Measurements from ENCODE around the gene ATF1.
A peak's percentile ranks its signal among the peaks of the same experiment; 100 is the strongest.

The ATF1 gene

GRCh38 chr12:50723865-50724264 is 40.0 kb upstream of the ATF1 start:
- peak overlapping the region; percentile 1 for H3K27ac ChIP-seq
- H3K4me2 ChIP-seq (ENCODE audit: low read length): no peak overlapping the region
- no peaks in the 10 kb centered on the region for H3K79me2 ChIP-seq
- no peak overlapping the region for H3K4me3 ChIP-seq (ENCODE audit: low read depth, low read length)
- H3K9me3 ChIP-seq (ENCODE audit: control insufficient read depth, low read length): no peaks in the 10 kb centered on the region
- no peaks in the 10 kb centered on the region for H3K27me3 ChIP-seq (ENCODE audit: control insufficient read depth, insufficient read depth, low read length)
- TF ChIP-seq CTCF (IDR thresholded peaks at IDR 0.05): no peak
- H3K4me1 ChIP-seq: peaks cover 14% of the 10 kb centered on the region
- no peaks in the 10 kb centered on the region for H3K36me3 ChIP-seq (ENCODE audit: control insufficient read depth, insufficient read depth, low read length)
- no peak overlapping the region for H3K9ac ChIP-seq
- no peak overlapping the region for H2AFZ ChIP-seq

GRCh38 chr12:50725011-50725942 is 38.6 kb upstream of the ATF1 start:
- Histone ChIP-seq H3K36me3 (ENCODE audit: control insufficient read depth, insufficient read depth, low read length) (no peaks in the 10 kb centered on the region), H3K4me2 (ENCODE audit: low read length) (no peak overlapping the region), H3K27me3 (ENCODE audit: control insufficient read depth, insufficient read depth, low read length) (no peaks in the 10 kb centered on the region), H2AFZ (no peak overlapping the region), H3K79me2 (no peaks in the 10 kb centered on the region), H3K4me3 (ENCODE audit: low read depth, low read length) (no peak overlapping the region), H3K4me1 (peaks cover 14% of the 10 kb centered on the region), H3K27ac (no peak overlapping the region), H3K9me3 (ENCODE audit: control insufficient read depth, low read length) (no peaks in the 10 kb centered on the region), H3K9ac (no peak overlapping the region)
- no peak for TF ChIP-seq CTCF (IDR thresholded peaks at IDR 0.05)

- TF ChIP-seq CTCF (IDR thresholded peaks at IDR 0.05): no peak
- H3K27me3 ChIP-seq (ENCODE audit: control insufficient read depth, insufficient read depth, low read length): no peaks in the 10 kb centered on the region
- peak overlapping the region; percentile 8 for H3K27ac ChIP-seq
- H3K4me1 ChIP-seq: peaks cover 14% of the 10 kb centered on the region
- H3K4me2 ChIP-seq (ENCODE audit: low read length): no peak overlapping the region
- no peaks in the 10 kb centered on the region for H3K36me3 ChIP-seq (ENCODE audit: control insufficient read depth, insufficient read depth, low read length)
- no peak overlapping the region for H3K9ac ChIP-seq
- H2AFZ ChIP-seq: no peak overlapping the region
- no peaks in the 10 kb centered on the region for H3K9me3 ChIP-seq (ENCODE audit: control insufficient read depth, low read length)
- H3K79me2 ChIP-seq: no peaks in the 10 kb centered on the region
- H3K4me3 ChIP-seq (ENCODE audit: low read depth, low read length): no peak overlapping the region
Measured at GRCh38 chr12:50727466-50727865, 36.4 kb upstream of the ATF1 start.

- no peak overlapping the region for H3K4me3 ChIP-seq (ENCODE audit: low read depth, low read length)
- H3K36me3 ChIP-seq (ENCODE audit: control insufficient read depth, insufficient read depth, low read length): no peaks in the 10 kb centered on the region
- no peaks in the 10 kb centered on the region for H3K27me3 ChIP-seq (ENCODE audit: control insufficient read depth, insufficient read depth, low read length)
- H2AFZ ChIP-seq: no peak overlapping the region
- no peaks in the 10 kb centered on the region for H3K79me2 ChIP-seq
- H3K27ac ChIP-seq: no peak overlapping the region
- no peak for TF ChIP-seq CTCF (IDR thresholded peaks at IDR 0.05)
- no peaks in the 10 kb centered on the region for H3K9me3 ChIP-seq (ENCODE audit: control insufficient read depth, low read length)
- H3K4me2 ChIP-seq (ENCODE audit: low read length): no peak overlapping the region
- no peak overlapping the region for H3K9ac ChIP-seq
- H3K4me1 ChIP-seq: peaks cover 14% of the 10 kb centered on the region
Measured at GRCh38 chr12:50728417-50728816, 35.5 kb upstream of the ATF1 start.

- Histone ChIP-seq H3K9me3 (ENCODE audit: control insufficient read depth, low read length) (no peaks in the 10 kb centered on the region), H3K4me1 (peaks cover 14% of the 10 kb centered on the region), H3K79me2 (no peaks in the 10 kb centered on the region), H2AFZ (no peak overlapping the region), H3K4me2 (ENCODE audit: low read length) (no peak overlapping the region), H3K27me3 (ENCODE audit: control insufficient read depth, insufficient read depth, low read length) (no peaks in the 10 kb centered on the region), H3K4me3 (ENCODE audit: low read depth, low read length) (no peak overlapping the region), H3K36me3 (ENCODE audit: control insufficient read depth, insufficient read depth, low read length) (no peaks in the 10 kb centered on the region), H3K9ac (no peak overlapping the region), H3K27ac (no peak overlapping the region)
- TF ChIP-seq CTCF (IDR thresholded peaks at IDR 0.05): no peak
Measured at GRCh38 chr12:50728841-50729240, 35.1 kb upstream of the ATF1 start.

Measured in parathyroid adenoma (tissue), 2 donors.